RWPE2 (cell line): ENCODE measurements around the gene MTERF2.
A peak's percentile ranks its signal among the peaks of the same experiment; 100 is the strongest.
"Not testable (repeated sequence)": the region's sequence is repeated elsewhere in the genome, so short reads cannot be mapped to it uniquely, and the experiment has no call there.

ENCODE experiments used
- ATAC-seq: fragments of 200-7000 bp; cut with Tn5 transposase; 3 replicates; pipeline ENCODE4 v1.9.1; 2021; ENCODE audit warnings: low read depth
- DNase-seq: peaks from one replicate; pipeline ENCODE4 v3.0.0-alpha.2; 2020; ENCODE audit warnings: low spot score
- H3K27ac ChIP-seq: fragments of 450-650 bp; 2 replicates; pipeline ENCODE4 v1.5.1; 2017; ENCODE audit warnings: mild to moderate bottlenecking; ENCODE audit not compliant: poor library complexity, severe bottlenecking
- H3K27me3 ChIP-seq: fragments of 250-450 bp; sonication (Bioruptor Pico); 2 replicates; pipeline ENCODE4 v1.5.1; 2021; ENCODE audit warnings: mild to moderate bottlenecking, moderate library complexity; ENCODE audit not compliant: insufficient read depth, poor library complexity, severe bottlenecking
- H3K36me3 ChIP-seq: fragments of 250-450 bp; sonication (Bioruptor Pico); 2 replicates; pipeline ENCODE4 v1.5.1; 2020; ENCODE audit warnings: low read depth, mild to moderate bottlenecking, moderate library complexity
- H3K4me1 ChIP-seq: fragments of 250-450 bp; sonication (Bioruptor Pico); 2 replicates; pipeline ENCODE4 v1.5.1; 2021; ENCODE audit warnings: mild to moderate bottlenecking, moderate library complexity; ENCODE audit not compliant: insufficient read depth, poor library complexity, severe bottlenecking
- H3K4me3 ChIP-seq: fragments of 250-450 bp; sonication (Bioruptor Pico); 2 replicates; pipeline ENCODE4 v1.5.1; 2021; ENCODE audit warnings: mild to moderate bottlenecking, moderate library complexity; ENCODE audit not compliant: severe bottlenecking
- H3K9me3 ChIP-seq: fragments of 250-450 bp; sonication (Bioruptor Pico); 2 replicates; pipeline ENCODE4 v1.5.1; 2021; ENCODE audit warnings: mild to moderate bottlenecking, moderate library complexity; ENCODE audit not compliant: severe bottlenecking
- CTCF ChIP-seq: fragments of 450-650 bp; IDR thresholded peaks from one replicate; pipeline ENCODE4 v1.5.1; 2017; ENCODE audit warnings: mild to moderate bottlenecking, moderate library complexity; ENCODE audit not compliant: poor library complexity, severe bottlenecking

MTERF2 gene

GRCh38 chr12:107031061-107031460 lies 44.1 kb upstream of the MTERF2 start:
- Histone ChIP-seq H3K4me1 (peaks cover 25% of the 10 kb centered on the region), H3K9me3 (no peaks in the 10 kb centered on the region)
- ATAC-seq, result no peak

GRCh38 chr12:107029081-107029480 lies 42.1 kb upstream of the MTERF2 start:
- no peak for TF ChIP-seq CTCF
- ATAC-seq, result no peak

More at GRCh38 chr12:107031061-107031460, 44.1 kb upstream of the MTERF2 start:
- TF ChIP-seq CTCF, result no peak
- no peak for DNase-seq
- Histone ChIP-seq H3K4me3 (no peak overlapping the region), H3K36me3 (no peaks in the 10 kb centered on the region), H3K27me3 (no peaks in the 10 kb centered on the region), H3K27ac (no peak overlapping the region)

GRCh38 chr12:107027636-107028053 lies 40.7 kb upstream of the MTERF2 start:
- no peaks in the 10 kb centered on the region for H3K27me3 ChIP-seq
- H3K4me1 ChIP-seq, result peaks cover 31% of the 10 kb centered on the region
- no peaks in the 10 kb centered on the region for H3K36me3 ChIP-seq
- no peak for TF ChIP-seq CTCF
- DNase-seq (no peak), ATAC-seq (peak; percentile 98)
- peak overlapping the region; percentile 61 for H3K27ac ChIP-seq
- no peak overlapping the region for H3K4me3 ChIP-seq
- no peaks in the 10 kb centered on the region for H3K9me3 ChIP-seq

More at GRCh38 chr12:107029081-107029480, 42.1 kb upstream of the MTERF2 start:
- H3K27me3 ChIP-seq, result no peaks in the 10 kb centered on the region
- no peak overlapping the region for H3K4me3 ChIP-seq
- no peak overlapping the region for H3K27ac ChIP-seq
- H3K36me3 ChIP-seq, result no peaks in the 10 kb centered on the region
- H3K9me3 ChIP-seq, result no peaks in the 10 kb centered on the region
- H3K4me1 ChIP-seq, result peaks cover 31% of the 10 kb centered on the region
- no peak for DNase-seq

GRCh38 chr12:107026806-107027635 lies 40.1 kb upstream of the MTERF2 start:
- Histone ChIP-seq H3K4me1 (peaks cover 31% of the 10 kb centered on the region), H3K27ac (peak overlapping the region; percentile 61), H3K27me3 (no peaks in the 10 kb centered on the region), H3K9me3 (no peaks in the 10 kb centered on the region), H3K36me3 (no peaks in the 10 kb centered on the region), H3K4me3 (no peak overlapping the region)
- DNase-seq (no peak), ATAC-seq (peak; percentile 11)
- TF ChIP-seq CTCF, result no peak

- not testable (repeated sequence) for H3K4me3 ChIP-seq, H3K9me3 ChIP-seq, ATAC-seq, H3K36me3 ChIP-seq, DNase-seq, H3K27me3 ChIP-seq
- peaks cover 31% of the 10 kb centered on the region for H3K4me1 ChIP-seq
- peak overlapping the region; percentile 61 for H3K27ac ChIP-seq
These were observed 39.4 kb upstream of the MTERF2 start for GRCh38 chr12:107026356-107026755.
